Esophagus (tissue), 2 donors: ENCODE measurements around the gene ARFGAP3. TPM values are rescaled to one million over a fixed set of nuclear protein-coding genes. Genes with fewer than 3 reads are reported as not detected.
A peak's percentile ranks its signal among the peaks of the same experiment; 100 is the strongest.

Experiments
- H3K27ac ChIP-seq, 2 donors: one replicate each; pipeline ENCODE4 v1.5.1; 2013; ENCODE audit warnings: low read depth in 2 of 2, mild to moderate bottlenecking in 2 of 2, inconsistent platforms in 1 of 2, low read length in 1 of 2, moderate library complexity in 1 of 2
- H3K27me3 ChIP-seq, 2 donors: one replicate each; pipeline ENCODE4 v1.6.1; 2013; ENCODE audit warnings: low read length in 2 of 2, control low read depth in 1 of 2, mild to moderate bottlenecking in 1 of 2; ENCODE audit not compliant: insufficient read depth in 2 of 2, control insufficient read depth in 1 of 2
- H3K36me3 ChIP-seq, 2 donors: one replicate each; pipeline ENCODE4 v1.6.1; 2013; ENCODE audit warnings: low read length in 1 of 2; ENCODE audit not compliant: control insufficient read depth in 2 of 2, insufficient read depth in 2 of 2
- H3K4me1 ChIP-seq, 2 donors: one replicate each; pipeline ENCODE4 v1.6.1; 2013; ENCODE audit warnings: low read length in 1 of 2; ENCODE audit not compliant: control insufficient read depth in 2 of 2, insufficient read depth in 2 of 2
- H3K4me3 ChIP-seq, 2 donors: one replicate each; pipeline ENCODE4 v1.5.1; 2013; ENCODE audit warnings: low read length in 2 of 2, mild to moderate bottlenecking in 2 of 2, low read depth in 1 of 2, moderate library complexity in 1 of 2
- H3K9me3 ChIP-seq, 2 donors: one replicate each; pipeline ENCODE4 v1.6.1; 2013; ENCODE audit warnings: mild to moderate bottlenecking in 2 of 2, low read depth in 1 of 2, low read length in 1 of 2, moderate library complexity in 1 of 2; ENCODE audit not compliant: control insufficient read depth in 2 of 2, insufficient read depth in 1 of 2
- WGBS, 2 donors: extraction: QIAGEN DNeasy Blood & Tissue Kit; methylation state at CpG; one replicate each; pipeline ENCODE4 v1.1.7; 2013; 5-methylcytosine and 5-hydroxymethylcytosine counted together
- polyA plus RNA-seq, 2 donors: library from polyadenylated mRNA; stranded (reverse); fragments of 200-250 nt; gene quantifications; one replicate each; pipeline ENCODE4 v1.2.3, GENCODE V29; 2013
- donor health status: healthy with polysubstance abuse.
- donor health status: Bipolar disorder and iron deficiency.

The ARFGAP3 gene
- polyA plus RNA-seq, 2 donors, result 12.4 to 13.5 TPM

DNA sequence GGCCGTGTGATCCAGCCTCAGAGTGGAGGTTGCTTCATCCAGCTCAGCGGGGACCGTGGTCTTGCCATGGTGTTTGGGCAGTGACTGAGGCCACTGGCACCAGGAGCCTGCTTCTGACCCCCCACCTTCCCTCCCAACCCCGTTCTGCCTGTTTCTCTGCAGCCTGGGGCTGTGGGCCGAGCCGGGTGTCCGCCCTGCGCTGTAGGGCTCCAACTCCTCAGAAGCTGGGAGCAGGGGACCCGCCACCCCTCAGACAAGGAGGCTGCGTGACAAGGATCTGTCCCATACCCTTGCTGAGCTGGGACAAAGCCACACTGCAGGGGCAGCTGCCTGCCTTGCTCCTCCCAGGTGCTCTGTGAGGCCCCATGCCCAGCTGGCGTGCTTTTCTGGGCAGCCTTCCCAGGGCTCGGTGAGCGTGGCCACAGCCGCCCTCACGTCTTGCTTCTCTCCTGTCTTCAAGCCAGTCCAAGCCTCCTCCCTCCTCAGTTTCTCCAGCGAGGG lies 11.7 kb upstream of the ARFGAP3 start:
- H3K4me1 ChIP-seq, result peaks cover 0 to 6% of the 10 kb centered on the region in 2 donors
- WGBS, 2 donors, result 34 to 44% methylated on average over 16 of the region's 16 CpGs
- no peak overlapping the region for H3K4me3 ChIP-seq
- no peaks in the 10 kb centered on the region for H3K9me3 ChIP-seq
- peak overlapping the region; percentile 8 to 39 for H3K27ac ChIP-seq
- H3K36me3 ChIP-seq, result peaks cover 14 to 21% of the 10 kb centered on the region in 2 donors
- H3K27me3 ChIP-seq, result no peaks in the 10 kb centered on the region

DNA sequence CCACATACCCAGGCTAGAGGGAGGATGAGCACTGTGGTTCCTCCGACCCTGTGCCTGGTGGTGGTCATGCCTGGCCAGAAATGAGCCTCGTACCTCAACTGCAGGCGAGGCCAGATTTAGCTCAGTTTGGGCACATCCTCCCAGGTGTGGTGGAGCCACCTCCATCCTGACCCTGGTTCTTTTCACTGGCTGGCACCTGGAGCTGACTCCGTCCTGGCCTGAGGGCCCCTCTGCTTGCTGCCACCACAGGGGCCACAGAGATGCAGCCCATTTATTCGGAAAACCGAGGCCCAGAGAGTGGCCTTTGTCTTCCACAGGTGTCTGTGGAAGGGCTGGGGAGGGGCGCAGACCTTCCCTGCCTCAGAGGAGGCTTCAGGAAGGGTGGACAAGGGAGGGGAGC lies 9.0 kb upstream of the ARFGAP3 start:
- Histone ChIP-seq H3K4me3 (no peak overlapping the region), H3K9me3 (no peaks in the 10 kb centered on the region), H3K36me3 (peaks cover 2 to 5% of the 10 kb centered on the region in 2 donors), H3K4me1 (peaks cover 0 to 6% of the 10 kb centered on the region in 2 donors), H3K27me3 (no peaks in the 10 kb centered on the region), H3K27ac (no peak overlapping the region)
- WGBS, 2 donors, result 92 to 97% methylated on average over 7 of the region's 7 CpGs

DNA sequence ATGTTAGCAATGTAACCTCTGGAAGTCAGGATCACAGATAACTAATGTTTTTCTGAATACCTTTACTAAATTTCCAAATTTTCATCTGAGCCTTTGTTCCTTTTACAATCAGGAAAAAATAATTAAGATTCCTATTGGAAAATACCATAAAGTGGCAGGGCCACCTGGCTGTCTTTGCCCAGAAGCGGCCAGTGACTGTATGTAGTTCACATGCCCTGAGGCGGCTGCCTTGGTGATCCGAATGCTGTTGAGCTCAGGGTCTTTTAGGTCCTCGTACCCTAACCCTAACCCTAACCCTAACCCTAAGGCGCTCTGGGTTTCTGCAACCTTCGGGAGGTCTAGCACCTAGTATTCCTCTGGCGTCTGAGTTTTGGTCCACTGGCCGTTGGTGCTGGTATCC lies 8.5 kb upstream of the ARFGAP3 start:
- H3K27ac ChIP-seq, result no peak overlapping the region
- WGBS, 2 donors, result 84 to 91% methylated on average over 8 of the region's 8 CpGs
- H3K4me1 ChIP-seq, result peaks cover 0 to 6% of the 10 kb centered on the region in 2 donors
- no peak overlapping the region for H3K4me3 ChIP-seq
- H3K27me3 ChIP-seq, result no peaks in the 10 kb centered on the region
- no peaks in the 10 kb centered on the region for H3K9me3 ChIP-seq
- H3K36me3 ChIP-seq, result peaks cover 0 to 2% of the 10 kb centered on the region in 2 donors

DNA sequence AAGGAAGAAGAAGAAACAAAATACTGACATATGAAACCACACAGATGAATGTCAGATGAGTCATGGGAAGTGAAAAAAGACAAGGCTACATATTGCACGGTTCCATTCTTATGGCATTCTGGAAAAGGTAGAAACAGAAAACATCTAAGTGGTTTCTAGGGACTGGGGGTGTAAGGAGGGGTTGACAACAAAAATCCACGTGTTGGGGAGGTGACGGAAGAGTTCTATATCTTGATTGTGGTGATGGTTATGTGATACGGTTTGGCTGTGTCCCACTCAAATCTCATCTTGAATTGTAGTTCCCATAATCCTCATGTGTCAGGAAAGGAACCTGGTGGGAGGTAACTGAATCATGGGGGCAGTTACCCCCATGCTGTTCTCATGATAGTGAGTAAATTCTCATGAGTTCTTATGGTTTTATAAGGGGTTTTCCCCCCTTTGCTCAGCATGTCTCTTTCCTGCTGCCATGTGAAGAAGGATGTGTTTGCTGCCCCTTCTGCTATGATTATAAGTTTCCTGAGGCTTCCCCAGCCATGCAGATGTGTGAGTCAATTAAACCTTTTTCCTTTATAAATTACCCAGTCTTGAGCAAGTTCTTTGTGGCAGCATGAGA lies 6.4 kb upstream of the ARFGAP3 start:
- 53 to 62% methylated on average over 4 of the region's 4 CpGs for WGBS, 2 donors
- H3K27me3 ChIP-seq, result no peaks in the 10 kb centered on the region
- H3K4me1 ChIP-seq, result no peaks in the 10 kb centered on the region
- H3K9me3 ChIP-seq, result no peaks in the 10 kb centered on the region
- no peak overlapping the region for H3K27ac ChIP-seq
- peaks cover 0 to 2% of the 10 kb centered on the region in 2 donors for H3K36me3 ChIP-seq
- no peak overlapping the region for H3K4me3 ChIP-seq

DNA sequence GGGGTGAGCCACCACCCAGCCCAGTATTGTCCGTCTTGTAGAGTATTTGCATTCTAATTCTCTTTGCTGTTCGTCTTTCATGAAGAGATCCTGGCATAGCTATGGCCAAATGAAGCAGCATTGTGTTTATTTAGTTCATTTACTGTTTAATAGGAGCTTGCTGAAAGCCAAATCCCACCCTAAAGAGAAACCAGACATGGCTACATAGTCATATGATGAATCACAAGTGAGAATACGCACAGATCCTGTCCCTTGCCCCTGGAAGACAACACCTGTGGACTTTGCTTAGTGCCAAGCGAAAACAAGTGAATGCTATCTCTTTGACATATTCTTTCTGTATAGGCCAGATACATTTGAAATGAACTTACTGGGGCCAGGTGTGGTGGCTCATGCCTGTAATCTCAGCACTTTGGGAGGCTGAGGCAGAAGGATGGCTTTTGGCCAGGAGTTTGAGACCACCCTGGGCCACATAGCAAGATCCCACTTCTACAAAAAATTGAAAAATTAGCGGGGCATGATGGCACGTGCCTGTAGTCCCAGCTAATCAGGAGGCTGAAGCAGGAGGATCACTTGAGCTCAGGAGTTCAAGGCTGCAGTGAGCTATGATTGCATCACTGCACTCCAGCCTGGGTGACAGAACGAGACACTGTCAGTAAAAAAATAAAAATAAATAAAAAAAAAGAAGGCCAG lies 5.1 kb upstream of the ARFGAP3 start:
- no peak overlapping the region for H3K4me3 ChIP-seq
- WGBS, 2 donors, result 78 to 86% methylated on average over 7 of the region's 7 CpGs
- no peaks in the 10 kb centered on the region for H3K27me3 ChIP-seq
- H3K4me1 ChIP-seq, result peaks cover 0 to 3% of the 10 kb centered on the region in 2 donors
- H3K9me3 ChIP-seq, result no peaks in the 10 kb centered on the region
- H3K36me3 ChIP-seq, result peaks cover 0 to under 1% of the 10 kb centered on the region in 2 donors
- no peak overlapping the region for H3K27ac ChIP-seq

DNA sequence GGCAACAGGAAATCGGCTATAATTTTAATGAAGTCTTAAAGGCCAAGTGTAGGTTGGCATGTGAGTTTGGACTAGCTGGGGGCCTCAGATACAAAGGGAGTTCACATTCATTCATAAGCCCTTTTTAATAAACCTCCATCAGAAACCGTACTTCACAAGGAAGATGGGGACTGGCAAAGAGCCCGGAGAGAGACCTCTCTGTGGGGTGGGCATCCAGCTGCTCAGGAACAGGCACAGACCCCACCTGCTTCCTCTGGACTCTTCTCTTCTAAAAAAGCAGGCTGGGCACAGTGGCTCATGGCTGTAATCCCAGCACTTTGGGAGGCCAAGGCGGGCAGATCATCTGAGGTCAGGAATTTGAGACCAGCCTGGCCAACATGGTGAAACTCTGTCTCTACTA lies 3.9 kb upstream of the ARFGAP3 start:
- Histone ChIP-seq H3K4me3 (no peak overlapping the region), H3K9me3 (no peaks in the 10 kb centered on the region), H3K36me3 (no peaks in the 10 kb centered on the region), H3K27me3 (no peaks in the 10 kb centered on the region), H3K27ac (no peak overlapping the region), H3K4me1 (peaks cover 0 to 3% of the 10 kb centered on the region in 2 donors)
- WGBS, 2 donors, result 55 to 69% methylated on average over 4 of the region's 4 CpGs

- no peak overlapping the region for H3K27ac ChIP-seq
- peaks cover 2 to 3% of the 10 kb centered on the region in 2 donors for H3K4me1 ChIP-seq
- H3K36me3 ChIP-seq, result no peaks in the 10 kb centered on the region
- H3K9me3 ChIP-seq, result no peaks in the 10 kb centered on the region
- 91 to 93% methylated on average over 14 of the region's 14 CpGs for WGBS, 2 donors
- no peak overlapping the region for H3K4me3 ChIP-seq
- H3K27me3 ChIP-seq, result no peaks in the 10 kb centered on the region
Measured at GRCh38 chr22:42857845-42858481, 890 bp upstream of the ARFGAP3 start.

GRCh38 chr22:42856179-42856864 lies 751 bp downstream of the ARFGAP3 start:
- peak overlapping the region; percentile 94 to 97 for H3K27ac ChIP-seq
- H3K9me3 ChIP-seq, result no peaks in the 10 kb centered on the region
- WGBS, 2 donors, result 1% methylated on average over 33 to 44 of the region's 44 CpGs
- H3K36me3 ChIP-seq, result no peaks in the 10 kb centered on the region
- H3K4me3 ChIP-seq, result peak overlapping the region; percentile 70 to 81
- no peaks in the 10 kb centered on the region for H3K27me3 ChIP-seq
- peaks cover 2 to 3% of the 10 kb centered on the region in 2 donors for H3K4me1 ChIP-seq

- H3K9me3 ChIP-seq, result no peaks in the 10 kb centered on the region
- H3K27ac ChIP-seq, result peak overlapping the region in 1 of 2 donors; percentile 97
- peaks cover 2 to 3% of the 10 kb centered on the region in 2 donors for H3K4me1 ChIP-seq
- peak overlapping the region; percentile 70 to 81 for H3K4me3 ChIP-seq
- no peaks in the 10 kb centered on the region for H3K36me3 ChIP-seq
- WGBS, 2 donors, result 40 to 49% methylated on average over 4 of the region's 4 CpGs
- no peaks in the 10 kb centered on the region for H3K27me3 ChIP-seq
Measured at GRCh38 chr22:42855721-42856120, 1.4 kb downstream of the ARFGAP3 start.
